ENCODE measurements around the gene KIF25.
A peak's percentile ranks its signal among the peaks of the same experiment; 100 is the strongest.

Gene KIF25

DNA sequence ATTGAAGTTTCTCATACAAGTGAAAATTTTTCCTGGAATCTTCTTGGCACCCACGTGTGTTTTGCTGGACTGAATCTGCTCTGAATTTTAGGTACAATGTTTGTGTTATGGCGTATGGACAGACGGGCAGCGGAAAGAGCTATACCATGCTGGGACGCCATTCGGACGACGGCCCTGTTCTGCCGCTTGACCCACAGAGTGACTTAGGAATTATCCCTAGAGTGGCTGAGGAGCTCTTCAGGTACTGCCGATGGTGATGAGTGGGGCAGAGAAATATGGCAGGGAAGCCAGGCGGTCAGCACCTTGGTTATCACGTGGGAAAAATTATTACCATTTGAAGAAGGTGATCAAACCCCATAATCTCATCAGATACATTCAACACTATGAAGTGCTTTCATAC lies 36.3 kb downstream of the KIF25 start:
- no peaks in the 10 kb centered on the region for H3K27me3 ChIP-seq (ENCODE audit: control insufficient read depth in 2 of 2, insufficient read depth in 2 of 2, low read length in 2 of 2)
- no peaks in the 10 kb centered on the region for H3K36me3 ChIP-seq (ENCODE audit: control insufficient read depth in 2 of 2, insufficient read depth in 2 of 2, low read length in 2 of 2)
- peaks cover 2 to 13% of the 10 kb centered on the region in 2 donors for H3K4me1 ChIP-seq (ENCODE audit: control insufficient read depth in 2 of 2, insufficient read depth in 2 of 2, low read length in 2 of 2)
- H3K27ac ChIP-seq (ENCODE audit: low read depth in 2 of 2, low read length in 2 of 2), result no peak overlapping the region
- no peak overlapping the region for H3K4me3 ChIP-seq (ENCODE audit: low read length in 2 of 2)
- no peak overlapping the region for H3K9ac ChIP-seq (ENCODE audit: low read depth in 1 of 2, low read length in 2 of 2)
- H3K9me3 ChIP-seq (ENCODE audit: control insufficient read depth in 2 of 2, low read length in 2 of 2), result no peaks in the 10 kb centered on the region

DNA sequence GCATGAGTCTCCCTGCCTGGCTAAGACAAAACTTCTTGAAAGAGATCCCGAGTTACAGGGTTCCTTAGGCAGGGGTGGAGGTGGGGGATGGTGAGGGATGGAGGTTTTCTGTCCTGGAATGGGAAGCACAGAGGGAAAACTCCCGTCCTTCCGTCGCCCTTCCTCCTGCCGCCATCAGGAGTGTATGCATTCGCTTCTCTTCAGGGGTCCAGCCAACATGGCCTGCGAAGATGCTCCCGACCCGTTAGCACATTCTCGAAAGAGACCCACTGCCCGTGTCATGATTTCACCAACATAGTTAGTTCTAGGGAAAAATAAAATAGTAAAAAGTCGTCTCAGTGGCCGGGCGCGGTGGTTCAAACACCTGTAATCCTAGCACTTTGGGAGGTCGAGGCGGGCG lies 37.1 kb downstream of the KIF25 start:
- peaks cover 0 to 5% of the 10 kb centered on the region in 2 donors for H3K9me3 ChIP-seq (ENCODE audit: control insufficient read depth in 2 of 2, low read length in 2 of 2)

DNA sequence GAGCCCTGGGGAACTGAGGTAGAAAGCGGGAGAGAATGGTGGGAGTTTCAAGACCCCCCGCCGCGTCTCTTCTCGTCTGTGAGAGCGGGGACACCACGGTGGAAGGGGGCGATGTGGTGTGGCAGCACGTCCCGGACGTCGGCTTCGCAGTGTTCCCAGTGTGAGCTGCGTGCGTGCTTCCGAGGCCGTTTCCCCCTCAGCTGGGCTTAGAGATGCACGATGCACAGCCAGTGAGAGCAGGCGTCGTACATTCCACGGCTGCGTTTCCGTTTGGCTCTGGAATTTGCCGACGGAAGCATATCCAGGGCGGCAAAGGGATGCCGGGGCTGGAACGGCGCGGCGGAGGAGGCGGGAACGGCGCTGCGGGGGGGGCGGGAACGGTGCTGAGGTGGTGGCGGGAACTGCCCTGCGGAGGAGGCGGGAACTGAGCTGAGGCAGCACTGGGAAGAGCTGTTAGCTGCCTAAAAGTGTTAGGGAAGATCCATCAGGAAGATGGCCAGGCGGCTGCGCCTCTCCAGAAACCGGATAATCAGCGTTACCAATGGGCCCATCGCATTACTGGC lies 37.7 kb downstream of the KIF25 start:
- Histone ChIP-seq H3K27ac (ENCODE audit: low read depth in 2 of 2, low read length in 2 of 2) (peak overlapping the region; percentile 48 to 50), H3K4me1 (ENCODE audit: control insufficient read depth in 2 of 2, insufficient read depth in 2 of 2, low read length in 2 of 2) (peaks cover 2 to 13% of the 10 kb centered on the region in 2 donors), H3K27me3 (ENCODE audit: control insufficient read depth in 2 of 2, insufficient read depth in 2 of 2, low read length in 2 of 2) (no peaks in the 10 kb centered on the region), H3K36me3 (ENCODE audit: control insufficient read depth in 2 of 2, insufficient read depth in 2 of 2, low read length in 2 of 2) (no peaks in the 10 kb centered on the region), H3K9me3 (ENCODE audit: control insufficient read depth in 2 of 2, low read length in 2 of 2) (peaks cover 3 to 9% of the 10 kb centered on the region in 2 donors), H3K9ac (ENCODE audit: low read depth in 1 of 2, low read length in 2 of 2) (peak overlapping the region; percentile 27 to 52), H3K4me3 (ENCODE audit: low read length in 2 of 2) (peak overlapping the region; percentile 65 to 67)

More for the DNA sequence above, 37.1 kb downstream of the KIF25 start:
- Histone ChIP-seq H3K27me3 (ENCODE audit: control insufficient read depth in 2 of 2, insufficient read depth in 2 of 2, low read length in 2 of 2) (no peaks in the 10 kb centered on the region), H3K27ac (ENCODE audit: low read depth in 2 of 2, low read length in 2 of 2) (no peak overlapping the region), H3K4me1 (ENCODE audit: control insufficient read depth in 2 of 2, insufficient read depth in 2 of 2, low read length in 2 of 2) (peaks cover 2 to 13% of the 10 kb centered on the region in 2 donors), H3K9ac (ENCODE audit: low read depth in 1 of 2, low read length in 2 of 2) (no peak overlapping the region), H3K4me3 (ENCODE audit: low read length in 2 of 2) (no peak overlapping the region), H3K36me3 (ENCODE audit: control insufficient read depth in 2 of 2, insufficient read depth in 2 of 2, low read length in 2 of 2) (no peaks in the 10 kb centered on the region)

DNA sequence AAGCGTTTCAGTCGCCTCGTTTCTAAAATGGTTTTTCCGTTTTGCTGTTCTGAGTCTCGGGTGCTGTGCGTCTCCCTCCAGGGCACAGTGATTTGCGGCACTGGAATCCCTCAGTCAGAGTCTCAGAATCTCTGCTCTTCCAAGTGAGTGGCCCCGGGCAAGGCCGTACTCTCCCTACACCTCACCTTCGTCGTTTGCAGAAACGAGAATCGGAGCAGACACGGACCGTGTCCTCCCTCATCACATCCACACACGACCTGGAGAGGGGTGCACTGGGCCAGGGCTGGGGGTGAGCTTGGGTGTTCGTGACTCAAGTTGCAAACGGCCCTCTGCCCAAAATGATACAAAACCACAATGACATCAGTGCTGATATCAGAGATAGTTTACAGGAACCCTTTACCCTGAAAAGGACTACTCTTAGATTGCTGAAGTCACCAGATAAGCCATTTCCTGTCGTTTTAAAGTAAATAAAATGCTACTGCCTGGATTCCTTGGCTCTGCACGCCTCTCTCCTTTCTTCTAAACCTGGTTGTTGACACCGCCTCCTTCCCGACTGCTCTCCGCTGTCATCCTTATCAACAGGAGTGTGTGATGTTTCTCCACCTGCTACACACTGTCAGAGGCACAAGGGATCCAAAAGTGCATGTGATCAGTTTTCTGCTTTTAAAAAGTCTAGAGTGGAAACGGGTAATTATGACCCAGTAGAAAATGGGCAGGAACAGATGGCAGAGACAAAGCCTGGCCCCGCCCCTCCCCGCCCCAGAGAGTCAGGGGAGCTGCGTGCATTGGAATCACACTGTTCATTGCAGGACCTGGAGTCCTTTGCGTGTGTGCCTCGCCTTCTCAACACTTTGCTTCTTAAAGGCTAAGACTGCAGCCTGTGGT lies 38.4 kb downstream of the KIF25 start:
- Histone ChIP-seq H3K9ac (ENCODE audit: low read depth in 1 of 2, low read length in 2 of 2) (peak overlapping the region; percentile 27 to 52), H3K4me1 (ENCODE audit: control insufficient read depth in 2 of 2, insufficient read depth in 2 of 2, low read length in 2 of 2) (peaks cover 2 to 13% of the 10 kb centered on the region in 2 donors), H3K27ac (ENCODE audit: low read depth in 2 of 2, low read length in 2 of 2) (peak overlapping the region; percentile 48 to 50)

DNA sequence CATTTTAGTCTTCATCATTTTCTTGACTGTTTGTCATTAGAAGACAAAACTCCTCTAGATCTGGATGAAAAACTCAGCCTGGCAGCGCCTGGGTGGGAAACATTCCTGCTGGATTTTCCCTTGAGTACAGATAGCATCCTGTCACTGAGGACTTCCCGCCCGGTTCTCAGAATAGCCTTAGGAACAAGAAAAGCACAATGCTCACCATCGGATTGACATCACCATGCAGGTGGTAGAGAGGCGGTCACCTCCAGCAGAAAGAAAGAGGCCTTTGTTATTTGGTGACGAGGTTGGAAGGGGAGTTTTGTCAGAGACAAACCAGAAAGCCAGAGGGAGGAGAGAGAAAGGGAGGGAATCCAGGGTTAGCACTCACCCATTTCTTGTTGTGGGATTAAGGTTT lies 39.8 kb downstream of the KIF25 start:
- H3K27ac ChIP-seq (ENCODE audit: low read depth in 2 of 2, low read length in 2 of 2), result no peak overlapping the region
- no peaks in the 10 kb centered on the region for H3K36me3 ChIP-seq (ENCODE audit: control insufficient read depth in 2 of 2, insufficient read depth in 2 of 2, low read length in 2 of 2)
- no peak overlapping the region for H3K9ac ChIP-seq (ENCODE audit: low read depth in 1 of 2, low read length in 2 of 2)
- peaks cover 9 to 10% of the 10 kb centered on the region in 2 donors for H3K9me3 ChIP-seq (ENCODE audit: control insufficient read depth in 2 of 2, low read length in 2 of 2)
- peaks cover 2 to 13% of the 10 kb centered on the region in 2 donors for H3K4me1 ChIP-seq (ENCODE audit: control insufficient read depth in 2 of 2, insufficient read depth in 2 of 2, low read length in 2 of 2)
- no peak overlapping the region for H3K4me3 ChIP-seq (ENCODE audit: low read length in 2 of 2)
- no peaks in the 10 kb centered on the region for H3K27me3 ChIP-seq (ENCODE audit: control insufficient read depth in 2 of 2, insufficient read depth in 2 of 2, low read length in 2 of 2)

More for the DNA sequence above, 38.4 kb downstream of the KIF25 start:
- Histone ChIP-seq H3K36me3 (ENCODE audit: control insufficient read depth in 2 of 2, insufficient read depth in 2 of 2, low read length in 2 of 2) (no peaks in the 10 kb centered on the region), H3K9me3 (ENCODE audit: control insufficient read depth in 2 of 2, low read length in 2 of 2) (peaks cover 8 to 9% of the 10 kb centered on the region in 2 donors), H3K4me3 (ENCODE audit: low read length in 2 of 2) (peak overlapping the region; percentile 65 to 67), H3K27me3 (ENCODE audit: control insufficient read depth in 2 of 2, insufficient read depth in 2 of 2, low read length in 2 of 2) (no peaks in the 10 kb centered on the region)

DNA sequence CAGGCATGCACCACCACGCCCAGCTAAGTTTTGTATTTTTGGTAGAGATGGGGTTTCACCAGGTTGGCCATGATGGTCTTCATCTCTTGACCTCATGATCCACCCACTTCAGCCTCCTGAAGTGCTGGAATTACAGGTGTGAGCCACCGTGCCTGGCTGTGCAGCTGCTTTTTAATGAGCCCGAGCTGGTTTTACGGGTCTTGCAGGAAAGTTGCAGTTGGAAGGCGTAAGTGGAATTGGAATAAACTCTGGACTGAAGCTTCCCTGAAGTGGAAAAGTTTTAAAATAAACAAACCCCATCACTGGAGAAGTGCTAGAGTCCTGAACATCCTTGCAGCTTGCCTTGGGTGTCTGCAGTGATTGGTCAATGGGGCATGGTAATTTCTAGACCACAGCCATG lies 40.4 kb downstream of the KIF25 start:
- Histone ChIP-seq H3K4me3 (ENCODE audit: low read length in 2 of 2) (no peak overlapping the region), H3K4me1 (ENCODE audit: control insufficient read depth in 2 of 2, insufficient read depth in 2 of 2, low read length in 2 of 2) (peaks cover 2 to 13% of the 10 kb centered on the region in 2 donors)

DNA sequence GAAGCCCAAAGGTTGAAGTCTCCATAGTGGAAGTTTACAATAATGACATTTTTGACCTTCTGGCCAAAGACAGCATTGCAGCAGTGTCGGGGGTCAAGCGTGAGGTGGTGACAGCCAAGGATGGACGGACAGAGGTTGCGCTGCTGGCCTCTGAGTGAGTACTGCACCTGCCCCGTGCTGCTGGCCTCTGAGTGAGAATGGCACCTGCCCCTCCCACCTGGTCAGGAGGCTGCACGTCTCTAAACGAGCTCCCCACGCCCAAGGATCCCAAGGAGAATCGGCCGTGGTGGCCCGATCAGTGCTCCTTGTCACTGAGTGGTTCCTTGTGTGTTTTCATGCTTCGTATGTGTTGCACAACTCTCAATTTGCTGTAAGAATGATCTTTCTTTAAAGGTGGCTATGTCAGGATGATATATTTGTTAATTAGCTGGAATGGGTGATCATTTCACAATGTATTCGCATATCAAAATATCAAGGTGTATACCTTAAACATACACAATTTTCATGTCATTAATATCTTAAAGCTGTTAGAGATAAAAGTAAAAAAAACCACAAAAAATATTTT lies 41.2 kb downstream of the KIF25 start:
- Histone ChIP-seq H3K9ac (ENCODE audit: low read depth in 1 of 2, low read length in 2 of 2) (no peak overlapping the region), H3K9me3 (ENCODE audit: control insufficient read depth in 2 of 2, low read length in 2 of 2) (peaks cover 9 to 10% of the 10 kb centered on the region in 2 donors), H3K27me3 (ENCODE audit: control insufficient read depth in 2 of 2, insufficient read depth in 2 of 2, low read length in 2 of 2) (no peaks in the 10 kb centered on the region), H3K27ac (ENCODE audit: low read depth in 2 of 2, low read length in 2 of 2) (no peak overlapping the region), H3K36me3 (ENCODE audit: control insufficient read depth in 2 of 2, insufficient read depth in 2 of 2, low read length in 2 of 2) (no peaks in the 10 kb centered on the region), H3K4me1 (ENCODE audit: control insufficient read depth in 2 of 2, insufficient read depth in 2 of 2, low read length in 2 of 2) (peaks cover 0 to 13% of the 10 kb centered on the region in 2 donors), H3K4me3 (ENCODE audit: low read length in 2 of 2) (no peak overlapping the region)

More for the DNA sequence above, 40.4 kb downstream of the KIF25 start:
- Histone ChIP-seq H3K9me3 (ENCODE audit: control insufficient read depth in 2 of 2, low read length in 2 of 2) (peaks cover 9 to 10% of the 10 kb centered on the region in 2 donors), H3K9ac (ENCODE audit: low read depth in 1 of 2, low read length in 2 of 2) (no peak overlapping the region), H3K27me3 (ENCODE audit: control insufficient read depth in 2 of 2, insufficient read depth in 2 of 2, low read length in 2 of 2) (no peaks in the 10 kb centered on the region), H3K27ac (ENCODE audit: low read depth in 2 of 2, low read length in 2 of 2) (no peak overlapping the region), H3K36me3 (ENCODE audit: control insufficient read depth in 2 of 2, insufficient read depth in 2 of 2, low read length in 2 of 2) (no peaks in the 10 kb centered on the region)

DNA sequence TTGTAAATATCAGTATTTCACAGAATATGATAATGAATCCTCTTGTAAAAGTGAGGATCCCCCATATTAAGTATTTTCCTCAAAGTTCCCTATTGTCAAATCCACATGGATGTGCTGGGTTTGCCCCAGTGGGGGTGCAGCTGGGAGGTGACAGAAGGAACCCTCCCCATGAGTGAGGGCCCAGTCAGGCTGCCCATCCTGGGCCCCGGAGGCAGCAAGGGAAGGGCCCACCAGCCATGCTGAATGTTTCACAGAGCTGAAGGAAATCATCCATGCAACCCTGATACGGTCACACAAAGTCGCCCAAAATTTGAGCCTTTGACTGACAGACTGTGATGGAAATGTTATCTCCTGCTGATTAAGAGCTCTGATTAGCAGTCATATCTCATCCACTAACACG lies 41.8 kb downstream of the KIF25 start:
- Histone ChIP-seq H3K9me3 (ENCODE audit: control insufficient read depth in 2 of 2, low read length in 2 of 2) (peaks cover 9 to 10% of the 10 kb centered on the region in 2 donors), H3K27ac (ENCODE audit: low read depth in 2 of 2, low read length in 2 of 2) (no peak overlapping the region), H3K9ac (ENCODE audit: low read depth in 1 of 2, low read length in 2 of 2) (no peak overlapping the region), H3K4me1 (ENCODE audit: control insufficient read depth in 2 of 2, insufficient read depth in 2 of 2, low read length in 2 of 2) (peaks cover 0 to 13% of the 10 kb centered on the region in 2 donors), H3K4me3 (ENCODE audit: low read length in 2 of 2) (no peak overlapping the region), H3K36me3 (ENCODE audit: control insufficient read depth in 2 of 2, insufficient read depth in 2 of 2, low read length in 2 of 2) (no peaks in the 10 kb centered on the region), H3K27me3 (ENCODE audit: control insufficient read depth in 2 of 2, insufficient read depth in 2 of 2, low read length in 2 of 2) (no peaks in the 10 kb centered on the region)

DNA sequence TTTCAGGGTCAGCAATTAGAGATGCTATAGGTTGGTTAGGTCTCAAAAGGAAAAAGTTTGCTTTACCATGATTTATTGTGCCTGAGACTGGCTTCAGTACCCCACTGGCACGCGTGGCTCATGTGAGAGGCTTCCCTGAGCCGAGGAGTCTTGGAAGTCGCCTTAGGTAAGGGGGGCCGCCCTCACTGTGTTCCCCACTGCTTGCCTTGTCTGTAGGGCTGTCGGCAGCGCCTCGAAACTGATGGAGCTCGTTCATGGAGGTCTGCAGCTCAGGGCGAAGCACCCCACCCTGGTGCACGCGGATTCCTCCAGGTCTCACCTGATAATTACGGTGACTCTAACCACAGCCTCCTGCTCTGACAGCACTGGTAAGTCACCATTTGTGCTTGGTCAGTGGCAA lies 42.4 kb downstream of the KIF25 start:
- H3K36me3 ChIP-seq (ENCODE audit: control insufficient read depth in 2 of 2, insufficient read depth in 2 of 2, low read length in 2 of 2), result no peaks in the 10 kb centered on the region
- peaks cover 0 to 13% of the 10 kb centered on the region in 2 donors for H3K4me1 ChIP-seq (ENCODE audit: control insufficient read depth in 2 of 2, insufficient read depth in 2 of 2, low read length in 2 of 2)
- peaks cover 9 to 10% of the 10 kb centered on the region in 2 donors for H3K9me3 ChIP-seq (ENCODE audit: control insufficient read depth in 2 of 2, low read length in 2 of 2)
- H3K9ac ChIP-seq (ENCODE audit: low read depth in 1 of 2, low read length in 2 of 2), result no peak overlapping the region
- no peaks in the 10 kb centered on the region for H3K27me3 ChIP-seq (ENCODE audit: control insufficient read depth in 2 of 2, insufficient read depth in 2 of 2, low read length in 2 of 2)
- no peak overlapping the region for H3K27ac ChIP-seq (ENCODE audit: low read depth in 2 of 2, low read length in 2 of 2)
- no peak overlapping the region for H3K4me3 ChIP-seq (ENCODE audit: low read length in 2 of 2)
